Measurements from ENCODE around the gene B4GALNT2.
"Not testable (repeated sequence)": the region's sequence is repeated elsewhere in the genome, so short reads cannot be mapped to it uniquely, and the experiment has no call there.

Gene B4GALNT2

DNA sequence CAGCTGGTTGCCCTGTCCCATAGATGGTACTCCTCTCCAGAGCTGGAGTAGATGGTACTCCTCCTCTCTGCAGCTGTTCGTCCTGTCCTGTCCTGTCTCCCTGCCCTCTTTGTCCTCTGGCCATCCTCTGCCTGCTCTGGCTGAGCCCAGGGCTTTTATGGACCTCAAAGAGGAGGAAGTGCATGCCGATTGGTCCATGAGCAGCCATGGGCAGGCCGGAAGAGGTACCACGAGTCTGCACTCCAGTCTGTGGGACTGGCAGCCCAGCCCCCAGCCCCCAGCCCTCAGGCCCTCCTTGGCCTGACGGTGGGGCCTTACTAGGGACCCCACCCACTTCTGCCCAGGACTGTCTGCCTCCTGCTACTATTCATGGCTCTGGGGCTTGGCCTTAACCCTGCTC is 50.8 kb downstream of the B4GALNT2 start:
- DNase-seq = no peak

DNA sequence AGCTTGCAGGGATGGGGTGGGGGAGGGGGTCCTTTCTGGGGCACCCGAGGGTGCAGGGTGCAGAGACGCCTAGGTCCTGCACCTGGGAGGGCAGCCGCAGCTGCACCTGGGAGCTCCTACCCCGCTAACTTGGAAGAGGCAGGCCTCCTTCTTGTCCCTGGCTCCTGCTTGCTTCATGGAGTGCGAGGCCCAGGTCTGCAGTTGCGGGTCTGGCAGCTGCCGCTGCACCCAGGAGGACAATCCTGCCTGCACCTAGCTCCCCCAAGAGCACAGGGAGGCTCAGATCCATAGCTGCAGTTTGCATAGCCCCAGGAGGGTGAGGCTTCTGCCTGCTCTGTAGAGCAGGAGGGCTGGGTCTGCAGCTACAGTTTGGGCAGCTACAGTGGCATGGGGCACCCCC is 51.2 kb downstream of the B4GALNT2 start:
- DNase-seq = no peak

- DNase-seq = not testable (repeated sequence)
Observed at GRCh38 chr17:49184522-49184921, 52.0 kb downstream of the B4GALNT2 start.

DNA sequence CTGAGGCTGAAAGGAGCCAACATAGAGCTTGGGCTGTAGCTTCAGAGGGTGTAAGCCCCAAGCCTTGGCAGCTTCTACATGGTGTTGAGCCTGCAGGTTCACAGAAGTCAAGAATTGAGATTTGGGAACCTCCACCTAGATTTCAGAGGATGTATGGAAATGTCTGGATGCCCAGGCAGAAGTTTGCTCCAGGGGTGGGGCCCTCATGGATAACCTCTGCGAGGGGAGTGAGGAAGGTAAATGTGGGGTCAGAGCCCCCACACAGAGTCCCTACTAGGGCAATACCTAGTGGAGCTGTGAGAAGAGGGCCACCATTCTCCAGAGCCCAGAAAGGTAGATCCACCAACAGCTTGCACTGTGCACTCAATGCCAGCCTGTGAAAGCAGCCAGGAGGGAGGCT is 52.8 kb downstream of the B4GALNT2 start:
- DNase-seq = not testable (repeated sequence)

DNA sequence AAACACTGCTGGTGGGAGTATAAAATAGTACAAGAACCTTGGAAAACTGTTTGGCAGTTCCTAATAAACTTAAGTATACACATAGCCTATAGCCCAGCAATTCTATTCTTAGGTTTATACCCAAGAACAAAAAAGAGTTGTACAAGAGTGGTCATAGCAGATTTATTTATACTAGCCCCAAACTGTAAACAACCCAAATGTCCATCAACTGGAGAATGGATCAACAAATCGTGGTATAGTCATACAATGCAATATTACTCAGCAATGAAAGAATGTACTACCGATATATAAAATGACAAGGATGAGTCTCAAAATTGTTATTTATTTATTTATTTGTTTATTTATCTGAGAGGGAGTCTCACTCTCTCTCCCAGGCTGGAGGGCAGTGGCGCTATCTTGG is 54.7 kb downstream of the B4GALNT2 start:
- DNase-seq = no peak

DNA sequence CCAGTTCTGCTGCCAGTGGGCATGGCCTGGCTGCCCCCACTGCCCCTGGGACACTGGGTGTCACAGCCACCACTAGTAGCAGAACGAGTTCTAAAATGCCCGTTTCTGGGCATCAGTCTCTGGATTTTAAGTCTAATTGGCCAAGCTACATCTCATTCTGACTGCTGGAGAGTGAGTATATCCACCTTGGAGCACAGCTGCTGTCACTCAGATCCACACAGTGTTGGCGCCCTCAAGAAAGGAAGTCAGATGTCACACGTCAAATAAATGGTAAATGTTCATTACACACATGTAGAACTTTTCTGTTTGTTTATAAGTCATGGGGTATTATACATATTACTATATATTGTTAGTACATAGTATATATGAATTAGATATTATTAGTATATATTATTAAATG is 58.4 kb downstream of the B4GALNT2 start:
- no peak for DNase-seq

- DNase-seq = no peak
Observed at GRCh38 chr17:49191409-49191916, 58.9 kb downstream of the B4GALNT2 start.

GRCh38 chr17:49191917-49192741 is 59.6 kb downstream of the B4GALNT2 start:
- peak; percentile 77 for DNase-seq

DNA sequence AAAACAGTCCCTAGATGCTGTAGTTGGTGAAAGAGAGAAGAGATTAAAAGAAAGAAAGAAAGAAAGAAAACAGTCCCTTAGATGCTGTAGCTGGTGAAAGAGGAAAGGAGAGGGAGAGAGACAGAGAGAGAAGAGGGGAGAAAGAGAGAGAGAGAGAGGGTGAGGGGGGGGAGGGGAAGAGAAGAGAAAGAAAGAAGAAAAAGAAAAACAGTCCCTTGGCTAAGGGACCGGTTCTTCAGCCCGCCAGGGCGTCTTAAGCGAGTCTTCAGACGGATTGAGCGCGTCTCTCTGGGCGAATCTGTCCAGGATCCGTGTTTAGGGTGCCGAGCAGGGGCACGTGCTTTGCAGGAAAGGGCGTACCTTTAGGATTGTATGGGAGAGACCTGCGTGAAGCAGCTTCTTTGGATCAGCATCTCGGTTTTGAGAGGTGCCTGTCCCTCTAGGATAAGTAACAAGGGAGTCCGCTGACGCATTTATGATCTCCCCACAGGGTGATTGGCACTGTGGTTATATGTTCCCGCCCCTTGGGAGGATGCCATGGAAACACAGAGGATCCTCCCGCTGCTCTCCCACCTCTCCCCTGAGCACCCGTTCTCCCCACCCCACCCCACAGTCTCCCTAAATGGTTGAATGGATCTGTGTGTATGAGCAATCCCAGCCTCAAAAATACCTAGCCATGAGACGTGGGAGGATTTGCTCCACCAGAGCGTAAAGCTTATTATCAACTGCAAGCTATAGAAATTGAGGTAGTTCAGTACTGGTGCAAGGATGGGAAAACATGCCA is 61.1 kb downstream of the B4GALNT2 start:
- no peak for DNase-seq

GRCh38 chr17:49194297-49194607 is 61.7 kb downstream of the B4GALNT2 start:
- DNase-seq = no peak

DNA sequence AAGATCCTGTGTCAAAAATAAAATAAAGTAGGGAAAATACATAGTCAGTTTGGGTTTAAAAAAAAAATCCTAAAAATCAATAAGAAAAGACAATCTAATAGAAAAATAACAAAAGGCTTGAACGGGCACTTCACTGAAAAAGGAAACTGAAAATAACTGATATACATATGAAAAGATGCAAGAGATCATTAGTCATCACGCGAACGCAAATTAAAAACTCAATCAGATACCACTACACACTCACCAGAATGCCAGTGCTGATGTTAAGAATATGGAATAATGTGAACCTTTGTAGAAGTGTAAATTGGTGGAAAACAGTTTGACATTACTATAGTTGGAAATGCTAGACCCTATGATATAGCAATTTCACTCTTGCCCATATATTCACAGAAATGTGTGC is 63.2 kb downstream of the B4GALNT2 start:
- no peak for DNase-seq

GRCh38 chr17:49196520-49196919 is 64.0 kb downstream of the B4GALNT2 start:
- DNase-seq = no peak

DNA sequence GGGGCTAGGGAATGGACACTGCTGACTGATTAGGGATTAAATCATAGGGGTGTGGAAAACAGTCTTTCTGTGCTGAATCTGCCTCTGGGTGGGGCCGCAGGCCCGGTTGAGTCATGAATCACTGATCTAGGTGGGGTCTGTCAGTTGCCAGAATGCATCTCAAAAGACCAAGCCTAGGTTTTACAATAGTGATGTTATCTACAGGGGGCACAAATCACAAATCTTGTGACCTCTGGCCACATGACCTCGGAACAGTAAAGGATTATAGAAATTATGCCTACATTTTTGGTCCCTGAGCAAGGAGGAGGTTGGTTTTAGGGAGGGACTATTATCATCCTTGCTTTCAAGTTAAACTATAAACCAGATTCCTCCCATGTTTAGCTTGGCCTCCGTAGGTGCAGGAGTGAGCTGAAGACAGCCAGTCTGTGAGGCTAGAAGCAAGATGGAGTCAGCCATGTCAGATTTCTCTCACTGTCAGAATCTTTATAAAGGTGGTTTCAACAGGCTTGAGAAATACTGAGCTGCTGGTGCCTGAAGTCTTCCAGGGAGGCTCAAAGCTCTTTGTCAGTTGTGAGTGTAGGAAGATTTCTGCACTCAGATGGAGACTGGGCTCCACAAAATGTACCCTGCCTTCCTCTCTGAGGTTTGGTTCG is 64.9 kb downstream of the B4GALNT2 start:
- no peak for DNase-seq

DNA sequence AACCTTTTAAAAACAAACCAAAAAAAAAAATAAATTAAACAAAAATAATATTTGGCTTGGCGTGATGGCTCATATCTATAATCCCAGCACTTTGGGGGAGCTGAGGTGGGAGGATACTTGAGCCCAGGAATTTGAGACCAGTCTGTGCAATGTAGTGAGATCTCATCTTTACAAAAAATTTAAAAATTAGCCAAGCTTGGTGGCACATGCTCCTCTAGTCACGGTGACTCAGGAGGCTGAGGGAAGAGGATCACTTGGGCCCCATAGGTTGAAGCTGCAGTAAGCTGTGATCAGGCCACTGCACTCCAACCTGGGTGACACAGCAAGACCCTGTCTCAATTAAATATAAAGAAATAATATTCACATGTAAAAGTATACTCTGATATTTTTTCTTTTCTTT is 65.6 kb downstream of the B4GALNT2 start:
- no peak for DNase-seq

DNA sequence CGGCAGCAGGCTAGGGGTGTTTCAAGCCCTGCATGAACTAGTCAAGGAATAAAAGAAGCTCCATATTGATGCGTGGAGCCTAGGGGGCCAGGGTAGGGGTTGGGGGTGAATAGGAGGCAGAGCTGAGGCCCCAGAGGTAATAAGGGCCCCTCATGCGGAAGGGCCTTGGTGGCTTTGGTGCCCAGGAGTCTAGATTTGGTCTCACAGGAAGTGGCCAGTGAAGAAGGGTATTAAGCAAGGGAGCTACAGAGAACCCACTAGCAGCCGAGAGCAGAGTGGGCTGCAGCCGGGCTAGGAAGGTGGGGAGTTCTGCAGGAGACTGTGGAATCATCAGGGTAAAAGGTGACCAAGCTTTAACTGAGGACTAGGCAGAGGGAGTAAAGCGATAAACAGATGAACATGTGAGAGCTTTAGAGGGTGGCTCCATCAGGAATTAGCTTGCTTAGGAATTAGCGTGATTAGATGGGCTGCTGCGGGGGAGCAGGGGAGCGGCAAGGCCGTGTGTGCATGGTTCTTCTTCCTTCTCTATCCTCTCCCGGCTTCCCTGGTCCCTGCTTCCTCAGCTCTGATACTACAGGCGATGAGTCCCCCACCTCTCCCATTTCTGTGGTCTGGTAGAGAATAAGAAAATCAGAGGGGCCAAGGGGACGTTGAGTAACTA is 68.0 kb downstream of the B4GALNT2 start:
- DNase-seq = no peak

- DNase-seq = no peak
Observed at GRCh38 chr17:49201481-49201927, 68.9 kb downstream of the B4GALNT2 start.

- DNase-seq = no peak
Observed at GRCh38 chr17:49203796-49204195, 71.2 kb downstream of the B4GALNT2 start.

DNA sequence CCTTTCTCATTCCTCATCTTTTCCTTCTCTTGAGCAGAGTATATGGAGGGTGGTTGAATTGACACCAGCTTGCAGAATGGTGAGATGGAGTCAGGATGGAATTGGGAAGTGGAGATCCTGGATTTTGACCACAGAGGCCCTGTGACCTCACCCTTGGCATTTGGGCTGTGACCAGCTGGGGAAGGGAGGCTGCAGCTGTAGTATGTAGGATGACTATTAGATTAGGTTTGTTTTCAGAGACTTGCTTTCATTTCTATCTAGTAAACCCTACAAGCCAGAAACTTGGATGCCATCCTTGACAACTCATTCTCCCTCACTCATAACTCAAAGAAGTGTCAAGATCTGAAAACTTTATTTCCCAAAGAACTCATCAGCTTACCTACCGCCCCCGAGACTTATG is 71.9 kb downstream of the B4GALNT2 start:
- no peak for DNase-seq

- DNase-seq = no peak
Observed at GRCh38 chr17:49209061-49209571, 76.5 kb downstream of the B4GALNT2 start.

- DNase-seq = peak; percentile 60
Observed at GRCh38 chr17:49210158-49211029, 77.8 kb downstream of the B4GALNT2 start, which contains the start of the genes ABI3 and GNGT2. TSS of gene ABI3 (plus strand) at chr17:49210707. CDS start at chr17:49210725, 18 bp downstream. TSS of gene GNGT2 (minus strand) at chr17:49210574. CDS start at chr17:49207422, 3,152 bp downstream.

GRCh38 chr17:49213399-49213798 is 80.8 kb downstream of the B4GALNT2 start:
- DNase-seq = no peak

DNA sequence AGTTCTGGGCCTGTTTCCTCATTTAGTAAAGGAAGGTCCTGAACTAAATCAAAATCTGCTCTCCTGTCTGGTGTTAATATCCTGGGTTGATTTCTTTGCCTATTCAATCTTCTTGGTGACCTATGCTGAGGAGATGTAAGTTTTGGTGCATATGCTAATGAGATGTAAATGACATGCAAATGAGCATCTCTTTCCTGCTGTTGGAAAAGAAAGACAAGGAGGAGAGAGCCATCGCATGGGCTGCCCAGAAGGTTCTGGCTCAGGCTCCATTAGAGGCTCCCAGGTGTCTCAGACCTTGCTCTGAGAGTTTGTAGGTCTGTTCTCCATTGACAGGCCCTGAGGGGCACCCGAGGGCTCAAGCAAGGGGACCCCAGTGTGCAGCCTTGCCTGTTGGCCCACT is 81.3 kb downstream of the B4GALNT2 start:
- no peak for DNase-seq

Measured in stimulated activated naive CD4-positive, alpha-beta T cell treated with Interleukin-2 at 50 U/mL for 16 hours (primary cell).